Duodenal mucosa (tissue), 2 donors: ENCODE results near the gene RNF151.

Experiments used
- H3K27ac ChIP-seq: one replicate; pipeline ENCODE4 v1.7.0; 2013; ENCODE audit warnings: low read depth, low read length
- H3K27me3 ChIP-seq, 2 donors: one replicate each; pipeline ENCODE4 v1.7.0; 2013; ENCODE audit warnings: low read length in 2 of 2, control low read depth in 1 of 2; ENCODE audit not compliant: insufficient read depth in 2 of 2, control insufficient read depth in 1 of 2
- H3K36me3 ChIP-seq, 2 donors: one replicate each; pipeline ENCODE4 v1.7.0; 2013; ENCODE audit warnings: low read length in 2 of 2, control low read depth in 1 of 2; ENCODE audit not compliant: insufficient read depth in 2 of 2, control insufficient read depth in 1 of 2
- H3K4me1 ChIP-seq, 2 donors: one replicate each; pipeline ENCODE4 v1.7.0; 2013; ENCODE audit warnings: low read length in 2 of 2, control low read depth in 1 of 2; ENCODE audit not compliant: insufficient read depth in 2 of 2, control insufficient read depth in 1 of 2
- H3K4me3 ChIP-seq, 2 donors: one replicate each; pipeline ENCODE4 v1.7.0; 2013; ENCODE audit warnings: low read length in 2 of 2, low read depth in 1 of 2
- H3K9ac ChIP-seq, 2 donors: one replicate each; pipeline ENCODE4 v1.7.0; 2013; ENCODE audit warnings: low read length in 2 of 2, low read depth in 1 of 2
- H3K9me3 ChIP-seq, 2 donors: one replicate each; pipeline ENCODE4 v1.7.0; 2013; ENCODE audit warnings: low read length in 2 of 2, control low read depth in 1 of 2; ENCODE audit not compliant: control insufficient read depth in 1 of 2

Gene RNF151

GRCh38 chr16:1978476-1979120, 11.9 kb downstream of the RNF151 start:
- Histone ChIP-seq H3K9me3 (no peaks in the 10 kb centered on the region), H3K4me1 (peaks cover 32 to 51% of the 10 kb centered on the region in 2 donors), H3K9ac (peak overlapping the region; percentile 43 to 56), H3K36me3 (peaks cover 15 to 46% of the 10 kb centered on the region in 2 donors), H3K4me3 (peak overlapping the region; percentile 52 to 55), H3K27me3 (peaks cover 13 to 15% of the 10 kb centered on the region in 2 donors), H3K27ac (peak overlapping the region; percentile 32)

- peak overlapping the region; percentile 55 to 56 for H3K4me3 ChIP-seq
Observed at GRCh38 chr16:1979271-1980029, 12.8 kb downstream of the RNF151 start.

GRCh38 chr16:1980030-1980769, 13.5 kb downstream of the RNF151 start:
- H3K4me3 ChIP-seq: peak overlapping the region; percentile 51 to 56
- H3K27ac ChIP-seq: peak overlapping the region; percentile 66
- peaks cover 10 to 15% of the 10 kb centered on the region in 2 donors for H3K27me3 ChIP-seq
- H3K4me1 ChIP-seq: peaks cover 38 to 60% of the 10 kb centered on the region in 2 donors
- H3K36me3 ChIP-seq: peaks cover 15 to 34% of the 10 kb centered on the region in 2 donors
- no peaks in the 10 kb centered on the region for H3K9me3 ChIP-seq
- H3K9ac ChIP-seq: peak overlapping the region; percentile 51 to 57

More at GRCh38 chr16:1979271-1980029, 12.8 kb downstream of the RNF151 start:
- peaks cover 15 to 42% of the 10 kb centered on the region in 2 donors for H3K36me3 ChIP-seq
- peak overlapping the region; percentile 66 for H3K27ac ChIP-seq
- peak overlapping the region; percentile 56 to 57 for H3K9ac ChIP-seq
- peaks cover 13 to 15% of the 10 kb centered on the region in 2 donors for H3K27me3 ChIP-seq
- H3K4me1 ChIP-seq: peaks cover 32 to 52% of the 10 kb centered on the region in 2 donors
- no peaks in the 10 kb centered on the region for H3K9me3 ChIP-seq

DNA sequence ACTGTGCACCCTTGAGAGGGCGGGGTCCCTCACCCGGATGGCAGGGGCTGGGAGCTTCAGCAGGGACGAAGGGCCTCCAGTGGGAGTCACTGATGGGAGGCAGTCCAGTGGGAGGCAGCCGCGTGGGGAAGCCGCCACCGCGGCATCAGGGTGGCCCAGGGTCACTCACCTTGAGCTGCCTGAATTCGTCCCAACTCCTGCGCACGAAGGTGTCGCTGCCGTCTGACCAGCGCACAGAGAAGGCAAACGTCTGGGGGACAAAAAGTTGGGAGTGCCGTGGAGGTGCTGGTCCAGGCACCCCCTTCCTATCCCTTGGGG, 14.1 kb downstream of the RNF151 start:
- H3K36me3 ChIP-seq: peaks cover 18 to 30% of the 10 kb centered on the region in 2 donors
- peak overlapping the region in 1 of 2 donors; percentile 32 for H3K9ac ChIP-seq
- H3K4me3 ChIP-seq: peak overlapping the region in 1 of 2 donors; percentile 51
- peaks cover 10 to 15% of the 10 kb centered on the region in 2 donors for H3K27me3 ChIP-seq
- no peaks in the 10 kb centered on the region for H3K9me3 ChIP-seq
- peaks cover 44 to 65% of the 10 kb centered on the region in 2 donors for H3K4me1 ChIP-seq
- H3K27ac ChIP-seq: no peak overlapping the region

- peaks cover 19 to 30% of the 10 kb centered on the region in 2 donors for H3K36me3 ChIP-seq
- peaks cover 50 to 72% of the 10 kb centered on the region in 2 donors for H3K4me1 ChIP-seq
- H3K27me3 ChIP-seq: peaks cover 10 to 15% of the 10 kb centered on the region in 2 donors
- H3K27ac ChIP-seq: peak within 1 kb of the TSS; percentile 15
- H3K4me3 ChIP-seq: peak within 1 kb of the TSS in 1 of 2 donors; percentile 51
- H3K9ac ChIP-seq: peak within 1 kb of the TSS; percentile 32 to 40
- no peaks in the 10 kb centered on the region for H3K9me3 ChIP-seq
Observed at GRCh38 chr16:1981398-1981836, 14.8 kb downstream of the RNF151 start, which contains the start of gene NOXO1. Gene NOXO1 (minus strand): TSS chr16:1981469. CDS start chr16:1981179, 290 bp downstream.

DNA sequence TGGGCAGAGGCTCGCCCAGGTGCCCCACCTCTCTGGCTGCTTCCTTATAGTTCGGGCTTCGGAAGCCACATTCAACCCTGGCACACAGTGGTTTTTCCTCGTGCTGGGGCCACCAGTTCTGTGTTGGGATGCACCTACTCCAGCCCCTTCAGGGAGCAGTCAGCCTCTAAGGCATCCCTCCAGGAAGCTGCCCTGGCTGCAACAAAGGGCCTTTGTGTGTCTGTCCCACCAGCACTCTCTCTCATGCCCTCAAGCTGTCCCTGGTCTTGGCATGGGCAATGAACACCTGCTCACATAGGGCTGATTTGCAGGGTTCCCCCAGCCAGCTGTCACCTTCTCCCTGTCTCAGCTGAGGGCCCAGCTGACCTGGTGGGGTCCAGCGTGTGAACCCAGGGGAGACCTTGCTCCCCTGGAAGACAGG, 15.4 kb downstream of the RNF151 start:
- H3K27ac ChIP-seq: peak overlapping the region; percentile 15
- H3K4me1 ChIP-seq: peaks cover 51 to 73% of the 10 kb centered on the region in 2 donors
- H3K27me3 ChIP-seq: peaks cover 10 to 15% of the 10 kb centered on the region in 2 donors
- H3K36me3 ChIP-seq: peaks cover 15 to 30% of the 10 kb centered on the region in 2 donors
- H3K9me3 ChIP-seq: no peaks in the 10 kb centered on the region
- H3K4me3 ChIP-seq: no peak overlapping the region
- H3K9ac ChIP-seq: peak overlapping the region in 1 of 2 donors; percentile 40

DNA sequence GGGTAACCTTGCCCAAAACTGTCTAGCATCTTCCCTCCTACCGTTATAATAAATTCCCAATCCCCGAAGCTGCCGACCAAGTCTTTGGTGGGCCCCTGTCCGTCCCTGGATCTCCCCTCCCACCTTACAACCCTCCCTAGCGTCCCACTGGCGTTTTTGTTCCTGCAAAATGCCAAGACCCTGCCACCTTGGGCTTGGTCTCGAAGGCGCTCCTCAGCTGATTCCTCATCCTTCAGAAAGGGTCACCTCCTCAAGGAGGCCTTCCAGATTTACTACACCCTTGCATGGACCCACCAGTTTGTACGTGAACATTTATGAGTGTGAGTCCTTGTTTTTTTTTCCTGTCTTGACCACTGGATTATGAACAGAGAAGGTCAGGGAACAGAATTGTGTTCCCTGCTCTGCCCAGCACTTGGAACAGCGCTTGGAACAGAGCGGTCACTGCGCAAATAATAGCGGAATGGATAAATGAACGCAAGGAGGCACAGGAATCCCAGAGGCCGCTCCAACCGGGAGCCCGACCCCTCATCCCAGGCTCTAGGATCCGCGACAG, 16.4 kb downstream of the RNF151 start:
- Histone ChIP-seq H3K36me3 (peaks cover 17 to 24% of the 10 kb centered on the region in 2 donors), H3K27ac (peak overlapping the region; percentile 73), H3K4me3 (peak overlapping the region; percentile 70 to 78), H3K4me1 (peaks cover 51 to 73% of the 10 kb centered on the region in 2 donors), H3K9me3 (no peaks in the 10 kb centered on the region), H3K9ac (peak overlapping the region; percentile 76 to 79), H3K27me3 (peaks cover 10 to 15% of the 10 kb centered on the region in 2 donors)

- H3K4me1 ChIP-seq: peaks cover 55 to 66% of the 10 kb centered on the region in 2 donors
- H3K9ac ChIP-seq: peak within 1 kb of the TSS; percentile 77 to 79
- peak within 1 kb of the TSS; percentile 73 for H3K27ac ChIP-seq
- no peaks in the 10 kb centered on the region for H3K9me3 ChIP-seq
- H3K4me3 ChIP-seq: peak within 1 kb of the TSS; percentile 78 to 86
- peaks cover 14 to 18% of the 10 kb centered on the region in 2 donors for H3K27me3 ChIP-seq
- peaks cover 17 to 18% of the 10 kb centered on the region in 2 donors for H3K36me3 ChIP-seq
Observed at GRCh38 chr16:1983544-1984346, 17.1 kb downstream of the RNF151 start, which contains the start of gene GFER. Gene GFER (plus strand): TSS chr16:1984193. CDS start chr16:1984219, 26 bp downstream.
